ENCODE results near the gene MYH4. TPM values are rescaled to one million over a fixed set of nuclear protein-coding genes. Genes with fewer than 3 reads are reported as not detected.

The MYH4 gene
- total RNA-seq, 1 experiment from 2014 or later, result not detected

DNA sequence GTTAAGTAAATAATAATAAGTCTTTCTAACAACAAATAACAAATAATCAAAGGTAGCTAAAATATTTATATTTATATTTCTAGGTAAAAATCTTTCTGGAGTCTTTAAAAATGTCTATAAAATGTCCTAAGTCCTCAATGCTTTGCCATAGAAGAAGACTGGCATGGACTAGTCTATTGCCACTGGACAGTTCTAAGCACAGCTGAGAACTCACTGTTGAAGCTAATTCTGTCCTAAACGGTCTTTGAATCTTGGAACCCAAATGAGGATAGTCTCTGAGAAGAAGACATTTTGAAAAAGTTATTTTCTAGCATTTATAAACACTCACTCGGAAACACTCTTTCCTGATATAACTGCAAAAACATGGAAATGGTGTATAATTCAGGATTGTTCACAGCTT, 48.1 kb downstream of the MYH4 start (continued):
- TF ChIP-seq, protein P1, sequence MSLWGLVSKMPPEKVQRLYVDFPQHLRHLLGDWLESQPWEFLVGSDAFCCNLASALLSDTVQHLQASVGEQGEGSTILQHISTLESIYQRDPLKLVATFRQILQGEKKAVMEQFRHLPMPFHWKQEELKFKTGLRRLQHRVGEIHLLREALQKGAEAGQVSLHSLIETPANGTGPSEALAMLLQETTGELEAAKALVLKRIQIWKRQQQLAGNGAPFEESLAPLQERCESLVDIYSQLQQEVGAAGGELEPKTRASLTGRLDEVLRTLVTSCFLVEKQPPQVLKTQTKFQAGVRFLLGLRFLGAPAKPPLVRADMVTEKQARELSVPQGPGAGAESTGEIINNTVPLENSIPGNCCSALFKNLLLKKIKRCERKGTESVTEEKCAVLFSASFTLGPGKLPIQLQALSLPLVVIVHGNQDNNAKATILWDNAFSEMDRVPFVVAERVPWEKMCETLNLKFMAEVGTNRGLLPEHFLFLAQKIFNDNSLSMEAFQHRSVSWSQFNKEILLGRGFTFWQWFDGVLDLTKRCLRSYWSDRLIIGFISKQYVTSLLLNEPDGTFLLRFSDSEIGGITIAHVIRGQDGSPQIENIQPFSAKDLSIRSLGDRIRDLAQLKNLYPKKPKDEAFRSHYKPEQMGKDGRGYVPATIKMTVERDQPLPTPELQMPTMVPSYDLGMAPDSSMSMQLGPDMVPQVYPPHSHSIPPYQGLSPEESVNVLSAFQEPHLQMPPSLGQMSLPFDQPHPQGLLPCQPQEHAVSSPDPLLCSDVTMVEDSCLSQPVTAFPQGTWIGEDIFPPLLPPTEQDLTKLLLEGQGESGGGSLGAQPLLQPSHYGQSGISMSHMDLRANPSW (CRISPR knock-in tag; conservative IDR thresholded peaks at IDR 0.05; ENCODE audit: low read depth), result no peak

DNA sequence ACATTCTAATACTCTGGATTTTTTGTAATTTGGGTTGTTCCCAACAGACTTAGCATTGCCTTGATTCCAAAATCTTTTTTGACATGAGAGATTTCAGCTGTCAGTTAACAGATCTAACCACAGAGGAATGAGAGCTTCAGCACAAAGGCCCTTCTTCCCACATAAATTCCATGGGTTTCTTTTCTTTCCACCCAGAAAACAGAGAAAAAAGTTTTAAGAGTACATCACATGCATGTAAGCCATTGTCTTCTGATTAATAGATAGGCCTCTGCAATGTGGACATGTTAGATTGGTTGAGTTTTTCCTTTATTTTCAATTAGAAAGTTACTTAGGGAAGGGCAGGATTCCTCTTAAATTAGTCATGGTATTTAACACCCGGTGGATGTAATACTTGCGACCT, 48.5 kb downstream of the MYH4 start:
- POLR2A ChIA-PET, result no interaction called here
- no peak for ATAC-seq
- H3K9me3 Mint-ChIP-seq, result no peaks in the 10 kb centered on the region
- peaks cover 24% of the 10 kb centered on the region for H3K4me1 Mint-ChIP-seq
- no peak overlapping the region for H3K27ac Mint-ChIP-seq
- H3K4me3 Mint-ChIP-seq, result no peak overlapping the region
- no peaks in the 10 kb centered on the region for H3K36me3 Mint-ChIP-seq
- CTCF ChIA-PET, result interaction anchor here (1.0 to 4.6 kb wide), 4 partner anchors 22 to 197 kb away, joined by 3 to 25 read pairs (median 4); no protein-coding TSS in a partner anchor
- DNase-seq (ENCODE audit: low spot score), result no peak
- no peaks in the 10 kb centered on the region for H3K27me3 Mint-ChIP-seq (ENCODE audit: low read depth)
- TF ChIP-seq, protein P2, sequence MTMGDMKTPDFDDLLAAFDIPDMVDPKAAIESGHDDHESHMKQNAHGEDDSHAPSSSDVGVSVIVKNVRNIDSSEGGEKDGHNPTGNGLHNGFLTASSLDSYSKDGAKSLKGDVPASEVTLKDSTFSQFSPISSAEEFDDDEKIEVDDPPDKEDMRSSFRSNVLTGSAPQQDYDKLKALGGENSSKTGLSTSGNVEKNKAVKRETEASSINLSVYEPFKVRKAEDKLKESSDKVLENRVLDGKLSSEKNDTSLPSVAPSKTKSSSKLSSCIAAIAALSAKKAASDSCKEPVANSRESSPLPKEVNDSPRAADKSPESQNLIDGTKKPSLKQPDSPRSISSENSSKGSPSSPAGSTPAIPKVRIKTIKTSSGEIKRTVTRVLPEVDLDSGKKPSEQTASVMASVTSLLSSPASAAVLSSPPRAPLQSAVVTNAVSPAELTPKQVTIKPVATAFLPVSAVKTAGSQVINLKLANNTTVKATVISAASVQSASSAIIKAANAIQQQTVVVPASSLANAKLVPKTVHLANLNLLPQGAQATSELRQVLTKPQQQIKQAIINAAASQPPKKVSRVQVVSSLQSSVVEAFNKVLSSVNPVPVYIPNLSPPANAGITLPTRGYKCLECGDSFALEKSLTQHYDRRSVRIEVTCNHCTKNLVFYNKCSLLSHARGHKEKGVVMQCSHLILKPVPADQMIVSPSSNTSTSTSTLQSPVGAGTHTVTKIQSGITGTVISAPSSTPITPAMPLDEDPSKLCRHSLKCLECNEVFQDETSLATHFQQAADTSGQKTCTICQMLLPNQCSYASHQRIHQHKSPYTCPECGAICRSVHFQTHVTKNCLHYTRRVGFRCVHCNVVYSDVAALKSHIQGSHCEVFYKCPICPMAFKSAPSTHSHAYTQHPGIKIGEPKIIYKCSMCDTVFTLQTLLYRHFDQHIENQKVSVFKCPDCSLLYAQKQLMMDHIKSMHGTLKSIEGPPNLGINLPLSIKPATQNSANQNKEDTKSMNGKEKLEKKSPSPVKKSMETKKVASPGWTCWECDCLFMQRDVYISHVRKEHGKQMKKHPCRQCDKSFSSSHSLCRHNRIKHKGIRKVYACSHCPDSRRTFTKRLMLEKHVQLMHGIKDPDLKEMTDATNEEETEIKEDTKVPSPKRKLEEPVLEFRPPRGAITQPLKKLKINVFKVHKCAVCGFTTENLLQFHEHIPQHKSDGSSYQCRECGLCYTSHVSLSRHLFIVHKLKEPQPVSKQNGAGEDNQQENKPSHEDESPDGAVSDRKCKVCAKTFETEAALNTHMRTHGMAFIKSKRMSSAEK (CRISPR knock-in tag; IDR thresholded peaks at IDR 0.05; ENCODE audit: borderline replicate concordance), result no peak
- TF ChIP-seq, protein P1 (CRISPR knock-in tag; conservative IDR thresholded peaks at IDR 0.05; ENCODE audit: low read depth), result no peak
- TF ChIP-seq, protein P3, sequence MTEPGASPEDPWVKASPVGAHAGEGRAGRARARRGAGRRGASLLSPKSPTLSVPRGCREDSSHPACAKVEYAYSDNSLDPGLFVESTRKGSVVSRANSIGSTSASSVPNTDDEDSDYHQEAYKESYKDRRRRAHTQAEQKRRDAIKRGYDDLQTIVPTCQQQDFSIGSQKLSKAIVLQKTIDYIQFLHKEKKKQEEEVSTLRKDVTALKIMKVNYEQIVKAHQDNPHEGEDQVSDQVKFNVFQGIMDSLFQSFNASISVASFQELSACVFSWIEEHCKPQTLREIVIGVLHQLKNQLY (CRISPR knock-in tag; IDR thresholded peaks at IDR 0.05), result no peak
- no peak for TF ChIP-seq NFE2L1 (CRISPR knock-in tag; IDR thresholded peaks at IDR 0.05)
- no peak for TF ChIP-seq ELF4 (CRISPR knock-in tag; IDR thresholded peaks at IDR 0.05; ENCODE audit: low read depth)
- TF ChIP-seq, protein P4, sequence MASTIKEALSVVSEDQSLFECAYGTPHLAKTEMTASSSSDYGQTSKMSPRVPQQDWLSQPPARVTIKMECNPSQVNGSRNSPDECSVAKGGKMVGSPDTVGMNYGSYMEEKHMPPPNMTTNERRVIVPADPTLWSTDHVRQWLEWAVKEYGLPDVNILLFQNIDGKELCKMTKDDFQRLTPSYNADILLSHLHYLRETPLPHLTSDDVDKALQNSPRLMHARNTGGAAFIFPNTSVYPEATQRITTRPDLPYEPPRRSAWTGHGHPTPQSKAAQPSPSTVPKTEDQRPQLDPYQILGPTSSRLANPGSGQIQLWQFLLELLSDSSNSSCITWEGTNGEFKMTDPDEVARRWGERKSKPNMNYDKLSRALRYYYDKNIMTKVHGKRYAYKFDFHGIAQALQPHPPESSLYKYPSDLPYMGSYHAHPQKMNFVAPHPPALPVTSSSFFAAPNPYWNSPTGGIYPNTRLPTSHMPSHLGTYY (CRISPR knock-in tag; IDR thresholded peaks at IDR 0.05), result no peak
- no peak for TF ChIP-seq NR2C2 (CRISPR knock-in tag; IDR thresholded peaks at IDR 0.05)
- no peak for TF ChIP-seq JUN (CRISPR knock-in tag; IDR thresholded peaks at IDR 0.05)
- TF ChIP-seq, protein P5, sequence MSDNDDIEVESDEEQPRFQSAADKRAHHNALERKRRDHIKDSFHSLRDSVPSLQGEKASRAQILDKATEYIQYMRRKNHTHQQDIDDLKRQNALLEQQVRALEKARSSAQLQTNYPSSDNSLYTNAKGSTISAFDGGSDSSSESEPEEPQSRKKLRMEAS (CRISPR knock-in tag; IDR thresholded peaks at IDR 0.05), result no peak
- no peak for TF ChIP-seq NR1H2 (CRISPR knock-in tag; IDR thresholded peaks at IDR 0.05)
- TF ChIP-seq, protein P6, sequence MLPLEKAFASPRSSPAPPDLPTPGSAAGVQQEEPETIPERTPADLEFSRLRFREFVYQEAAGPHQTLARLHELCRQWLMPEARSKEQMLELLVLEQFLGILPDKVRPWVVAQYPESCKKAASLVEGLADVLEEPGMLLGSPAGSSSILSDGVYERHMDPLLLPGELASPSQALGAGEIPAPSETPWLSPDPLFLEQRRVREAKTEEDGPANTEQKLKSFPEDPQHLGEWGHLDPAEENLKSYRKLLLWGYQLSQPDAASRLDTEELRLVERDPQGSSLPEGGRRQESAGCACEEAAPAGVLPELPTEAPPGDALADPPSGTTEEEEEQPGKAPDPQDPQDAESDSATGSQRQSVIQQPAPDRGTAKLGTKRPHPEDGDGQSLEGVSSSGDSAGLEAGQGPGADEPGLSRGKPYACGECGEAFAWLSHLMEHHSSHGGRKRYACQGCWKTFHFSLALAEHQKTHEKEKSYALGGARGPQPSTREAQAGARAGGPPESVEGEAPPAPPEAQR (CRISPR knock-in tag; IDR thresholded peaks at IDR 0.05), result no peak
- TF ChIP-seq, protein P7, sequence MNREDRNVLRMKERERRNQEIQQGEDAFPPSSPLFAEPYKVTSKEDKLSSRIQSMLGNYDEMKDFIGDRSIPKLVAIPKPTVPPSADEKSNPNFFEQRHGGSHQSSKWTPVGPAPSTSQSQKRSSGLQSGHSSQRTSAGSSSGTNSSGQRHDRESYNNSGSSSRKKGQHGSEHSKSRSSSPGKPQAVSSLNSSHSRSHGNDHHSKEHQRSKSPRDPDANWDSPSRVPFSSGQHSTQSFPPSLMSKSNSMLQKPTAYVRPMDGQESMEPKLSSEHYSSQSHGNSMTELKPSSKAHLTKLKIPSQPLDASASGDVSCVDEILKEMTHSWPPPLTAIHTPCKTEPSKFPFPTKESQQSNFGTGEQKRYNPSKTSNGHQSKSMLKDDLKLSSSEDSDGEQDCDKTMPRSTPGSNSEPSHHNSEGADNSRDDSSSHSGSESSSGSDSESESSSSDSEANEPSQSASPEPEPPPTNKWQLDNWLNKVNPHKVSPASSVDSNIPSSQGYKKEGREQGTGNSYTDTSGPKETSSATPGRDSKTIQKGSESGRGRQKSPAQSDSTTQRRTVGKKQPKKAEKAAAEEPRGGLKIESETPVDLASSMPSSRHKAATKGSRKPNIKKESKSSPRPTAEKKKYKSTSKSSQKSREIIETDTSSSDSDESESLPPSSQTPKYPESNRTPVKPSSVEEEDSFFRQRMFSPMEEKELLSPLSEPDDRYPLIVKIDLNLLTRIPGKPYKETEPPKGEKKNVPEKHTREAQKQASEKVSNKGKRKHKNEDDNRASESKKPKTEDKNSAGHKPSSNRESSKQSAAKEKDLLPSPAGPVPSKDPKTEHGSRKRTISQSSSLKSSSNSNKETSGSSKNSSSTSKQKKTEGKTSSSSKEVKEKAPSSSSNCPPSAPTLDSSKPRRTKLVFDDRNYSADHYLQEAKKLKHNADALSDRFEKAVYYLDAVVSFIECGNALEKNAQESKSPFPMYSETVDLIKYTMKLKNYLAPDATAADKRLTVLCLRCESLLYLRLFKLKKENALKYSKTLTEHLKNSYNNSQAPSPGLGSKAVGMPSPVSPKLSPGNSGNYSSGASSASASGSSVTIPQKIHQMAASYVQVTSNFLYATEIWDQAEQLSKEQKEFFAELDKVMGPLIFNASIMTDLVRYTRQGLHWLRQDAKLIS (CRISPR knock-in tag; IDR thresholded peaks at IDR 0.05; ENCODE audit: borderline replicate concordance), result no peak
- no peak for TF ChIP-seq GRHL2 (CRISPR knock-in tag; IDR thresholded peaks at IDR 0.05; ENCODE audit: insufficient replicate concordance, severe bottlenecking)
- no peak for TF ChIP-seq GTF2I (CRISPR knock-in tag; conservative IDR thresholded peaks at IDR 0.05)
- no peak for TF ChIP-seq SMAD3 (CRISPR knock-in tag; IDR thresholded peaks at IDR 0.05; ENCODE audit: borderline replicate concordance)
- TF ChIP-seq EMX1 (CRISPR knock-in tag; IDR thresholded peaks at IDR 0.05), result no peak
- no peak for TF ChIP-seq ZNF671 (CRISPR knock-in tag; IDR thresholded peaks at IDR 0.05)
- TF ChIP-seq CBFB (CRISPR knock-in tag; IDR thresholded peaks at IDR 0.05; ENCODE audit: low read depth), result no peak

Data from WTC11 (cell line).